Rectal smooth muscle tissue (tissue), 1 donor: ENCODE results near the gene VAMP2.
A peak's percentile ranks its signal among the peaks of the same experiment; 100 is the strongest.

Experiments
- H3K27ac ChIP-seq: one replicate; pipeline ENCODE4 v1.7.0; 2013; ENCODE audit warnings: low read depth, low read length, inconsistent platforms
- H3K27me3 ChIP-seq: one replicate; pipeline ENCODE4 v1.7.0; 2013; ENCODE audit warnings: low read length; ENCODE audit not compliant: control insufficient read depth, insufficient read depth
- H3K36me3 ChIP-seq: one replicate; pipeline ENCODE4 v1.7.0; 2013; ENCODE audit warnings: low read length; ENCODE audit not compliant: control insufficient read depth, insufficient read depth
- H3K4me1 ChIP-seq: one replicate; pipeline ENCODE4 v1.7.0; 2013; ENCODE audit warnings: low read length; ENCODE audit not compliant: control insufficient read depth, insufficient read depth
- H3K4me3 ChIP-seq: one replicate; pipeline ENCODE4 v1.7.0; 2013; ENCODE audit warnings: low read length
- H3K9ac ChIP-seq: one replicate; pipeline ENCODE4 v1.7.0; 2013; ENCODE audit warnings: low read length

The VAMP2 gene, protein sequence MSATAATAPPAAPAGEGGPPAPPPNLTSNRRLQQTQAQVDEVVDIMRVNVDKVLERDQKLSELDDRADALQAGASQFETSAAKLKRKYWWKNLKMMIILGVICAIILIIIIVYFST

DNA sequence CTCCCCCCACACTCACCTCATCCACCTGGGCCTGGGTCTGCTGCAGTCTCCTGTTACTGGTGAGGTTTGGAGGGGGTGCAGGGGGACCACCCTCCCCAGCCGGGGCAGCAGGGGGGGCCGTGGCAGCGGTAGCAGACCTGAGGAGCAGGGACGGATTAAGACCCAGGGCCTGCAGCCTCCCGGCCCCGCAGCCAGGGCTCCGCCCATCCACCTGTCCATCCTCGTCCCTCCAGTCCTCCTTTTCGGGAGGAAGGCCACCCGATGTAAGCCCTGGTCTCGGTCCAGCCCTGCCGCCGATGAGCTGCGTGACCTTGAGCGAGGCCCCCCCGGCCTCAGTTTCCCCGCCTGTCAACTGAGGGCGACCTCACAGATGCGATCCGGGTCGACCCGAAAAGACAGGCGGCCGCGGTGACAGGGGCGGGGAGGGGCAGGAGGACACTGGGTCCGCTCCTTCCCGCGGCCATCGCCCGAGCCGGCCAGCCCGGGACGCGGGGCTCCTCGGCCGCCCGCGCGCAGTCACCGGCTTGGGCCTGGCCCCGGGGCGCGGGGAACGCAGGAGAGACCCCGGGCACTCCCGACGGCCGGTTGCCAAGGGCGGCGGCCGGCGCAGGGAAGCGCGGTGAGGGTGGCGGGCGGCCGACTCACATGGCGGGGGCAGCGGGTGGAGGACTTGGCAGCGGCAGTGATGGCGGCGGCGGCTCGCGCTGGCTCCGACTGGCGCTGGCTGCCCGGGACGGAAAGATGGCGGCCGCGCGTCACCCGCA is at the start of gene VAMP2:
Gene VAMP2, minus strand, starts transcription at position 716 of the 764 bp plus-strand sequence. Its CDS starts 69 bp downstream, at position 647.
- H3K4me1 ChIP-seq: peaks cover 28% of the 10 kb centered on the region
- H3K9ac ChIP-seq: peak within 1 kb of the TSS; percentile 92
- peak within 1 kb of the TSS; percentile 99 for H3K27ac ChIP-seq
- H3K27me3 ChIP-seq: no peaks in the 10 kb centered on the region
- peak within 1 kb of the TSS; percentile 79 for H3K4me3 ChIP-seq
- peaks cover 11% of the 10 kb centered on the region for H3K36me3 ChIP-seq

DNA sequence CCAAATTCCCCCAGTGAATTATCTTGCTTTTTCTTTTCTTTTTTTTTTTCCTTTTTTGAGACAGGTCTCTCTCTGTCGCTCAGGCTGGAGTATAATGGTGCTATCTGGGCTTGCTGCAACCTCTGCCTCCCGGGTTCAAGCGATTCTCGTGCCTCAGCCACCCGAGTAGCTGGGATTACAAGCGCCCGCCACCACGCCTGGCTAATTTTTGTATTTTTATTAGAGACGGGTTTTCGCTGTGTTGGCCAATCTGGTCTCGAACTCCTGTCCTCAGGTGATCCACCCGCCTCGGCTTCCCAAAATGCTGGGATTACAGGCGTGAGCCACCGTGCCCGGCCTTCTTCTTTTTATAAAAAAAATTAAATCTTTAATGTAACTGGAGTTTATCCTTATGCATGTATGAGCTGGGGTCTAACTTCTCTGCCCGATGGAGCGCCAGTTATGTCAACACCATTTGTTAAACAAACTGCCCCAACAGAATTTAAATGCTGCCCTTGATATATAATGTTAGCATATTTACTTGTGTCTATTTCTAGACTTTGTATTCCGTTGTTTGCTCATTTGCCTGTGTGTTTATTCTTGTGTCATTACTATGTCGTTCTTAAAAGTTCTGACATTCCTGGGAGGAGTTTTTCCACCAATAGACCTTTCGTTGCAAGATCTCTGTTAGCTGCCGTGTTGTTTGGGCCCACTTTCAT is 48.2 kb upstream of the VAMP2 start:
- no peaks in the 10 kb centered on the region for H3K36me3 ChIP-seq
- H3K27me3 ChIP-seq: no peaks in the 10 kb centered on the region
- H3K4me3 ChIP-seq: peak overlapping the region; percentile 77
- peaks cover 4% of the 10 kb centered on the region for H3K4me1 ChIP-seq
- no peak overlapping the region for H3K9ac ChIP-seq
- H3K27ac ChIP-seq: peak overlapping the region; percentile 67

DNA sequence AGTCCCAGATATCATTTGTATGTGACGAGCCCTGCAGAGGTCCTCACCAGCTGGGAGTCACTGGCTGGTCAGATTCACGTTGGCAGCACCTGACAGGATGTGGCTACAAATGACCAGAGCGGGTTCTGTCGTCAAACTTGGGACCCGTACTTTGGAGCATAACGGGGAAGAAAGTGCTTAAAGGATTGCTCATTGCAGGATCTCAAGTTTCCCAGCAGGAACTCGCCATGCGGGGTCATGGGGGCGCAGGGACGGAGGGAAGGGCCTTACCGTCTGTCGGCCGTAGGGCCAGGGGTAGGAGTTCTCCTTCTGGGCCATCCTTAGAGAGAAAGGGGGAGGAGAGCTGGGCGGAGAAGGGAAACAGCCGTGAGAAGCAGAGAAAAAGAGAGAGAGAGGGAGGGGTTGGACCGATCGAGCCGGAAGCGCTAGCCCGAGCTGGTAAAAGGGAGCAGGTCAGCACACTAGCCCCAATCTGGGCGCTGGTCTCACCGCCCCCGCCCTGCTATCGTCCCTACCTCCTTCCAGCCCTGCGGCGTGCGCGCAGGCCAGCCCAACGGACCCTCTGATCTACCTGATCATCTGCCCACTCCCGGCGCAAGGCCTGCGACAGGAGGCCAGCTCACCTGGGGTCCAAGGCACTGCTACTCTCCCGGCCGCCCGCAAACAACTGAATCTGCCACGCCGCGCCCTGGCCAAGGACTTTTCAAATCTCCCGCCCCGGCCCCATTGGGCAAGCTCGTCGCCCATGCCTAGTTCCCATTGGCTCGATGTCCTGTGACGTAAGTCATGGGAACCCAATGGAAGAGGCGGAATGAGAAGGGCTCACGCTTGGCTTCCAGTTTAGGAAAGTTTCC is 47.4 kb upstream of the VAMP2 start, which contains the start of gene AURKB:
Gene AURKB, minus strand, starts transcription at position 669 of the 854 bp plus-strand sequence. Its CDS starts 351 bp downstream, at position 318.
- Histone ChIP-seq H3K4me1 (peaks cover 4% of the 10 kb centered on the region), H3K36me3 (no peaks in the 10 kb centered on the region), H3K27me3 (no peaks in the 10 kb centered on the region), H3K4me3 (peak within 1 kb of the TSS; percentile 77), H3K9ac (no peak within 1 kb of the TSS), H3K27ac (peak within 1 kb of the TSS; percentile 67)

DNA sequence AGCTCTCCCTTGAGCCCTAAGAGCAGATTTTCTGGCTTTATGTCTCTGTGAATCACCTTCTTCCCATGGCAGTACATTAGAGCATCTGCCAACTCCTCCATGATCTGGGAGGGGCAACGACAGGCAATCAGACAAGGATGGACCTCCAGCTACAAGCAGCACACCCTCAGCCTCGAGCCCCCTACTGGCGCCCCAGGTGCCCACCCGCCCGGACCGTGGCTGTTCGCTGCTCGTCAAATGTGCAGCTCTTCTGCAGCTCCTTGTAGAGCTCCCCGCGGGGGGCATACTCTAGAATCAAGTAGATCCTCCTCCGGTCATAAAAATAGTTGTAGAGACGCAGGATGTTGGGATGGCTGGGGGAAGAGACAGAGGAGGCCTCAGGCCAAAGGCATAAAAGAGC is 43.8 kb upstream of the VAMP2 start:
- H3K27ac ChIP-seq: no peak overlapping the region
- H3K36me3 ChIP-seq: no peaks in the 10 kb centered on the region
- no peak overlapping the region for H3K4me3 ChIP-seq
- peaks cover 4% of the 10 kb centered on the region for H3K4me1 ChIP-seq
- no peaks in the 10 kb centered on the region for H3K27me3 ChIP-seq
- no peak overlapping the region for H3K9ac ChIP-seq

DNA sequence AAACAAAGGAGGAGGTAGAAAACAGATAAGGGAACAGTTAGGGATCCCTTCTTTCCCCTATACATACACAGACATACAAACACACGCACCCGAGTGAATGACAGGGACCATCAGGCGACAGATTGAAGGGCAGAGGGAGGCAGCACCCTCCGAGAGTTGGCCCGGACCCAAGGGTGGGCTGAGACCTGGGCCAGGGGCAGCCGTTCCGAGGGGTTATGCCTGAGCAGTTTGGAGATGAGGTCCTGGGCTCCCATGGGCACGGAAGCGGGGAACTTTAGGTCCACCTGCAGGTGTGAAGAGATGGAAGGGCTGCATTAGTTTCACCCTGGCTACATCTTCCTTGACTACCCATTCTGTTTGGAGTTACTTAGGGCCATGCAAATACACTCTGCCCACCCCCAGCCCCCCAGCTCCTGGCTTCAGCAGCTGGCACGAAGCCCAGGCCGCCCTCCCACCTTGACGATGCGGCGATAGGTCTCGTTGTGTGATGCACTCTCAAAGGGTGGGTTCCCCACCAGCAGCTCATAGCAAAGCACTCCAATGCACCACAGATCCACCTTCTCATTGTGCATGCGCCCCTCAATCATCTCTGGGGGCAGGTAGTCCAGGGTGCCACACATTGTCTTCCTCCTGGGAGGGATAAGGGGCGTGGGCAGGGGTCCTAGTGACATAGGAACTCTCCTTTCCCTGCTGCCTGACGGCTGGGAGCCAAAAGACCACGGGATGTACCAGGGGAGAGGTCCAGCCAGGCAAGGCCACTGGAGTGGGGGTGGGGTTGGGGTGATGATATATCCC is 42.2 kb upstream of the VAMP2 start:
- Histone ChIP-seq H3K9ac (no peak overlapping the region), H3K4me1 (peaks cover under 1% of the 10 kb centered on the region), H3K4me3 (no peak overlapping the region), H3K36me3 (no peaks in the 10 kb centered on the region), H3K27ac (no peak overlapping the region), H3K27me3 (no peaks in the 10 kb centered on the region)

DNA sequence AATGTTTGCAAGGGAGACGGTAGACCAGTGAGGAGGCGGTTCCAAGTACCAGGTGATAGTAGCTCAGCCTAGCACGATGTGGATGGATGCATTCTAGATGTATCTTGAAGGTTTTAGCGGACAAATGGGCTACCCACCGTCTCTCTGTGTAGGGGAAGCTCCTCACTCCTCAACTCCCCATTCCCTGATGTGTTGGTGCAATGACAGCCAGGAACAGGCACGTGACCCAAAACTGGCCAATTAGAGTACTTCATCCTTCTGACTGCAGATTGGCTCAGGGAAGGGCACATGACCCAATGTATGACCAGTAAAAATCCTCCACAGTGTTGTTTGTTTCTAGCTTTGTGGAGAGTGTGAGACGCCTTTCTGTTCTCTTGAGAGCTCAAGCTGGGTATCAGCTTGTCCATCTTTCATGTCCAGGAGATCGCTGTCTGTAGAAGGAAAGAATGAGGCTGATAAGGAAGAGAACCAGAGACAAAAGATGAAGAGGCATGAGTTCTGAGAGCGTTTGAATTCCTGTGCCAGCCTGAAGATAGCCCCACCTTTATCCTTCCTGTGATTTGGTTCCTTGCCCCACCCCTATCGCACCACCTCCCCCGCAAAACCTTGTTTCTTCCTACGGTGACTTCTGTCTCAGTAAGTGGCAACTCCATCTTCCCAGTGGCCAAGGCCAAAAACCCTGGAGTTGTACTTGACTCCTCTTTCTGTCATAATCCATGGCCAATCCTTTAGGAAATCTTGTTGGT is 29.5 kb upstream of the VAMP2 start:
- Histone ChIP-seq H3K9ac (peak overlapping the region; percentile 2), H3K4me1 (peaks cover 22% of the 10 kb centered on the region), H3K27me3 (no peaks in the 10 kb centered on the region)

DNA sequence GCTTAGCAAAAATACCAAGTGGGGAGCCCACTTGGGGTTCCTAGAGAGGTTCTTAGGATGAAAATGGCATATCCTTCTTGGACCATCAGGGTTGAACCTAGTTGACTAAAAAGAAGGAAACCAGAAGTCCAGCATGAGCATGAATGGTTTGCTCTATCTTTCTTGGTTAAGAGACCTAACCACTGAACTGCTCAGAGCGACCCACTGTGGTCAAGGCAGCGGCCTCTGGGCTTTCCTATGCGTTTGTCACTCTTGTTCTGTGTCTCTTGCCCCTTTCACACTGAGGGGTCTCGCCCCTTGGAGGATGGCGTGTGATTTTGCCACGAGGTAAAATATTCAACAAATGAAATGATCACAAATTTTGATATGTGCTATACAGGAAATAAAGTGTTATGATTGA is 27.8 kb upstream of the VAMP2 start:
- peak overlapping the region; percentile 33 for H3K27ac ChIP-seq
- H3K36me3 ChIP-seq: no peaks in the 10 kb centered on the region
- H3K9ac ChIP-seq: no peak overlapping the region
- H3K27me3 ChIP-seq: no peaks in the 10 kb centered on the region
- peaks cover 22% of the 10 kb centered on the region for H3K4me1 ChIP-seq
- peak overlapping the region; percentile 55 for H3K4me3 ChIP-seq

More for the DNA sequence above, 29.5 kb upstream of the VAMP2 start:
- Histone ChIP-seq H3K27ac (peak overlapping the region; percentile 76), H3K36me3 (no peaks in the 10 kb centered on the region), H3K4me3 (peak overlapping the region; percentile 65)

DNA sequence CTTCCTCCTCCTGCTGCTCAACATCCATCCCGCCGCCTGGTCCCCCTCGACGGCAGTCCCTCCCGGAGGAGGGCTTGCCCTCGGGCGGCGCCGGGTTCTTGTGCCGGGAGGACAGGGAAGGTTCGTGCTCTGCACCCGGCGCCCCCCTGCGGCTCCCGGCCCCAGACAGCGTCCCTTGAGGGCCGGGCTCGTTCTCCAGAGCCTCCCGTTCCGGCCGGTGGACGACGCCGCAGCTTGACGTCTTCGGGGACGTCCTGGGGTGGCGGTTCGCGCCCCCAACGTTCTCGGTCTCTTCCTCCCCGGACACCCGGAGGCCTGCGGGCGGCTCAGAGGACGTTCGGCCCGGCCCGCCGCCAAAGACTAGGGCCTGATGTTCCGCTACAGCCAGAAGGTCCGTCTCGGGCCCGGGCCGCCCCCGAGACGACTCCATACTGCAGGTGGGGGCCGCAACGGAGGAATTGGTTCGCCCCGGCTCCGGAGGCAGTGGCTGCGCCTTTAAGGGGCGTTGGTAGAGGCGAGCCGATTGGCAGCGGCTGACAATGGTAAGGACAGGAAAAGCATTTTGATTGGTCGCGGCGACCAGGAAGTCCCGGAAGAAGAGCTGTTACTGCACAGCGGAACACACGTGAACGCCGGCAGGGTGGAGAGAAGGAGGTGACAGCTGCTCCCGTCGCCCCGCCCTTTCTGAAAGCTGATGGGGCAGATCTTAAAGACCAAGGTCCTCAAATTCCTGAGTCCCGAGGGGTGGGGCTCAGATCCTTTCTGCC is 27.1 kb upstream of the VAMP2 start, which contains the start of gene BORCS6:
Gene BORCS6, minus strand, starts transcription at position 470 of the 767 bp plus-strand sequence. Its CDS starts 40 bp downstream, at position 430.
- Histone ChIP-seq H3K27ac (peak within 1 kb of the TSS; percentile 94), H3K36me3 (no peaks in the 10 kb centered on the region), H3K9ac (peak within 1 kb of the TSS; percentile 70), H3K27me3 (no peaks in the 10 kb centered on the region), H3K4me1 (peaks cover 22% of the 10 kb centered on the region), H3K4me3 (peak within 1 kb of the TSS; percentile 94)

DNA sequence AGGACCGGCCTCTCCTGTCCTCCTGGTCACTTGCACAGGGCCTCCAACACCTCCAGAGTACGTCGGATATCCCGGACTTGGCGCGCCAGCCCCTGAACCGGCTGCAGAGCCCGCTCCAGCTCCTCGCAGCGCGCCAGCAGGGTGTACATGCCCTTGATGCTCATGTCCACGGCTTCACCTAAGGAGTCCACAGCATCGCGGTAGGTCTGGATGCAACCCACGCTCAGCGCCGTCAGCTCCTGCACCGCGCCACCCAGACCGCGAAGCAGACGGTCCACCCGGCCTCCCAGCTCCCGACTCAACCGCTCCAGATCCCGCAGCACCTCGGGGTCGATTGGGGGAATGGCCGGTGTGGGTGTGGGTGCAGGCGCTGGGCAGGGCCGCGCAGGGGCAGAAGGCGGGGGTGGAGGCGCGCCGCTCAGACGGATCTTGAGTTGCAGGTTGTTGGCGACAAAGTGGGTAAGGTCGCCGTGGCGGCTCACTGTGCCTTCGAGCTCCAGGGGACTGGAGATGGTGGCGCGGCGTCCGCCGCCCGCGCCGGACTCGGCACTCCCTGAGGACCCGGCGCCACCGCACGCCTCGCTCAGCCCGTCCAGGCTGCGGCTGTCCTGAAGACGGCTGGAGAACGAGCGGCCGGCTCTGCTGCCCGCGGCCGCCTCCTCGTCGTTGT is 26.4 kb upstream of the VAMP2 start:
- Histone ChIP-seq H3K36me3 (no peaks in the 10 kb centered on the region), H3K4me1 (peaks cover 22% of the 10 kb centered on the region), H3K27ac (peak overlapping the region; percentile 94), H3K27me3 (no peaks in the 10 kb centered on the region), H3K4me3 (peak overlapping the region; percentile 94), H3K9ac (peak overlapping the region; percentile 70)

DNA sequence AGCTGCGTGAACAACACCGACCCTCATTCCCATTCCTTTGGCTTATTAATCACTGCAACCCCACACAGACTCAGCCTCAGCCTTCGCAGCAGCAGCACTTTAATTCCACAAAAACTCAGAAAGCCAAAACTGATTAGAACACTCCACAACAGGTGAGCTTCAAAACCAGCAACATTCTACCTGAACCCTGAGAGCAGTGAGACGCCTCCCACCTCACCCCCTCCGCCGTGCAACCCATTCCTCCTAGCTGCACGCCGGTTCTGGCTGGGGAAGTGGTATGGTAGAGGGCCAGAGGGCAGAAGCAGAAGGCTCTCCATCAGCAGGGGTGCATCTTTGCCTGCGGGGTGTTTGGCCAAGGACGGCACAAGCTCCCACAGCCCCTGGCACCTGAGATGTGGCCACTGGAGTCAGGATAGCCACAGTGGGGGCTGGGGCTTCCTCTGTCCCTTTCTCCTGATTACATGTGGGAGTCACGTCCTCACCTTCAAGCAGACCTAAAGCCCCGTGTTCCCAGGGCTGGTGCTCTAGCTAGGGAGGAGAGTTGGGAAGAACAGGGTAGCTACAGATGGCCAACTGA is 25.6 kb upstream of the VAMP2 start:
- Histone ChIP-seq H3K27me3 (no peaks in the 10 kb centered on the region), H3K4me3 (peak overlapping the region; percentile 94), H3K4me1 (peaks cover 22% of the 10 kb centered on the region), H3K9ac (peak overlapping the region; percentile 11), H3K27ac (peak overlapping the region; percentile 94), H3K36me3 (no peaks in the 10 kb centered on the region)
